ENCODE measurements around the gene GRIN2A. TPM values are rescaled to one million over a fixed set of nuclear protein-coding genes. Genes with fewer than 3 reads are reported as not detected.

Gene GRIN2A
- total and polyA plus RNA-seq, 2 of the 8 experiments (the other 6 are each of a cell fraction or from before 2014, with no cell fraction given) = 0.18 to 1.8 TPM

DNA sequence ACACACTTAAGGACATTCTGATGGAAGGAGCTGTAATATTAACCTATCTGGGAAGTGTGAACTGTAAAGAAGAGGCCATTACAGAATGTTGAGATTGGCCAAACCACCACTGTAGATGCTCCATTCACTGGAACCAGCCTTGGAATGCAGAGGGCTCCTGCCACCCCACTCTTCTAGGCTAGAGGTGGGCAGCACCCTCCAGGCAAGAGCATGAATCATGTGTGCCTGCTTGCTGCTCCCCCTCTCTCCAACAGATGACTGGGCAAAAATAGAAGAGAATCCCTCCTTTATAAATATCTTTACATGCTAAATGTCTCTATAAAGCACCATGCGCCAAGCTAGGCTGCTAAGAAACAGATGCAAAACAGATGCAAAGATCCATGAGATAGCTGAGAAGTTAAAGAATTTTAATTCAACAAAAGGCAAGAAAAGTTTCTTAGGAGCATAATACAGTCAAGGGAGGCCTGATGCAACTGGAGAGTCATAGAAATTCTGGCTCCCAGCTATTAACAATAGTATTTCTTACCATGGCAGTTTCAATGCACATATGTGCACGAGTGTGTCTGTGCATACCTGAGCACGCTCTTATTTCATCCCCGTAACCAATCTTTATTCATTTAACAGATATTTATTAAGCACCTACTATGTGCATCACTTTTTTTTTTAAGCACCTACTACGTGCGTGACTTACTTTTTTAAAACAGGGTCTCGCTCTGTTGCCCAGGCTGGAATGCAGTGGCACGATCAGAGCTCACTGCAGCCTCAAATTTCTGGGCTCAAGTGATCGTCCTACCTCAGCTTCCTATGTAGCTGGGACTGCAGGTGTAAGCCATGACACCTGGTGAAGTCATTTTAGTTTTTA is 53.6 kb downstream of the GRIN2A start:
- Histone ChIP-seq H3K9ac (replicated peaks in 1 of 4; ENCODE audit: extremely low read depth in 1 of 4, low read depth in 3 of 4, low read length in 3 of 4) (no peak overlapping the region), H2BK120ac (replicated peaks; ENCODE audit: low read depth, low read length) (no peak overlapping the region), H3K23me2 (ENCODE audit: low read depth, low read length) (no peaks in the 10 kb centered on the region), H3K4me2 (ENCODE audit: insufficient read depth in 1 of 2, low read depth in 2 of 2, low read length in 2 of 2) (no peak overlapping the region), H2BK15ac (ENCODE audit: low read length) (no peak overlapping the region), H3K27me3 (replicated peaks in 1 of 4; ENCODE audit: control insufficient read depth in 3 of 4, extremely low read depth in 1 of 4, insufficient read depth in 3 of 4, low read length in 3 of 4) (no peaks in the 10 kb centered on the region; a peak in 1 of 7 replicates), H3K4ac (replicated peaks; ENCODE audit: insufficient read length, low read depth, low read length) (no peak overlapping the region), H2BK12ac (ENCODE audit: low read depth, low read length) (no peak overlapping the region), H4K20me1 (replicated peaks in 1 of 2; ENCODE audit: control insufficient read depth in 1 of 2, insufficient read depth in 2 of 2, low read length in 2 of 2) (no peaks in the 10 kb centered on the region), H2BK20ac (ENCODE audit: low read length) (no peak overlapping the region), H4K91ac (replicated peaks; ENCODE audit: insufficient read length, low read length) (no peak overlapping the region), H3K79me1 (ENCODE audit: low read depth, low read length) (no peaks in the 10 kb centered on the region), H3K9me3 (ENCODE audit: insufficient read depth in 2 of 2, low read depth in 1 of 2, low read length in 1 of 2) (no peaks in the 10 kb centered on the region), H3K23ac (ENCODE audit: insufficient read length) (no peak overlapping the region), H4K5ac (ENCODE audit: insufficient read length, low read depth, low read length) (no peak overlapping the region), H3K27ac (ENCODE audit: low read depth, low read length) (no peak overlapping the region), H3K79me2 (ENCODE audit: control insufficient read depth in 1 of 2, insufficient read depth in 2 of 2, low read length in 2 of 2) (no peaks in the 10 kb centered on the region), H3K4me3 (ENCODE audit: extremely low read depth in 1 of 4, insufficient read depth in 2 of 4, low read depth in 3 of 4, low read length in 4 of 4) (no peak overlapping the region), H3K18ac (ENCODE audit: extremely low read depth, low read length) (no peak overlapping the region), H3K56ac (replicated peaks; ENCODE audit: insufficient read length, low read depth, low read length) (no peak overlapping the region), H2BK5ac (ENCODE audit: low read depth, low read length) (no peak overlapping the region), H3K14ac (ENCODE audit: insufficient read length) (no peak overlapping the region), H3K4me1 (replicated peaks in 1 of 4; ENCODE audit: control insufficient read depth in 3 of 4, insufficient read depth in 4 of 4, low read length in 3 of 4) (no peaks in the 10 kb centered on the region), H2AK5ac (ENCODE audit: low read depth, low read length) (no peak overlapping the region), H3K36me3 (ENCODE audit: control insufficient read depth in 2 of 4, insufficient read depth in 4 of 4, low read length in 3 of 4) (no peaks in the 10 kb centered on the region), H4K8ac (ENCODE audit: extremely low read depth, insufficient read depth, low read length) (no peak overlapping the region), H2AFZ (ENCODE audit: low read length) (no peak overlapping the region)
- no peak for FAIRE-seq
- POLR2A ChIA-PET (ENCODE audit: partially characterized antibody) = no interaction called here
- WGBS, 2 experiments (ENCODE audit: extremely low coverage in 1 of 2, insufficient coverage in 1 of 2, insufficient read length in 1 of 2, insufficient replicate concordance in 2 of 2, low coverage in 1 of 2, low lambda C conversion rate in 2 of 2, missing lambda C conversion rate in 1 of 2) = 71% methylated on average over 9 of the region's 9 CpGs; no CpG with 5 or more reads in 1 of the 2 experiments
- DNase-seq (ENCODE audit: low read depth in 1 of 2, low spot score in 2 of 2) = no peak
- CTCF ChIA-PET (ENCODE audit: partially characterized antibody) = interaction anchor here (1.2 to 1.5 kb wide), 2 partner anchors 14 to 52 kb away, joined by 3 read pairs; no protein-coding TSS in a partner anchor
- TF ChIP-seq EP300 (IDR thresholded peaks at IDR 0.05; ENCODE audit: borderline replicate concordance in 1 of 2, low read depth in 2 of 2, low read length in 2 of 2) (no peak), CBX8 (IDR thresholded peaks at IDR 0.05; ENCODE audit: borderline replicate concordance, low read depth, low read length) (no peak), RFX5 (IDR thresholded peaks at IDR 0.05; ENCODE audit: borderline replicate concordance, low read depth, low read length) (no peak), JUN (IDR thresholded peaks at IDR 0.05; ENCODE audit: low read depth, low read length) (no peak), YY1 (IDR thresholded peaks at IDR 0.05; ENCODE audit: low read depth, low read length) (no peak), RNF2 (IDR thresholded peaks at IDR 0.05; ENCODE audit: borderline replicate concordance, low read depth, low read length, missing control alignments, poor library complexity, severe bottlenecking) (no peak), PHF8 (conservative IDR thresholded peaks at IDR 0.05; ENCODE audit: low read depth, low read length) (no peak), JUND (IDR thresholded peaks at IDR 0.05; ENCODE audit: low read length) (no peak), KDM1A (IDR thresholded peaks at IDR 0.05; ENCODE audit: borderline replicate concordance, low read length) (no peak), SRF (IDR thresholded peaks at IDR 0.05; ENCODE audit: low read depth, low read length) (no peak)
- TF ChIP-seq, protein P1, sequence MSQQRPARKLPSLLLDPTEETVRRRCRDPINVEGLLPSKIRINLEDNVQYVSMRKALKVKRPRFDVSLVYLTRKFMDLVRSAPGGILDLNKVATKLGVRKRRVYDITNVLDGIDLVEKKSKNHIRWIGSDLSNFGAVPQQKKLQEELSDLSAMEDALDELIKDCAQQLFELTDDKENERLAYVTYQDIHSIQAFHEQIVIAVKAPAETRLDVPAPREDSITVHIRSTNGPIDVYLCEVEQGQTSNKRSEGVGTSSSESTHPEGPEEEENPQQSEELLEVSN (IDR thresholded peaks at IDR 0.05) = no peak
